ENCODE measurements around the gene SLC16A5. TPM values are rescaled to one million over a fixed set of nuclear protein-coding genes. Genes with fewer than 3 reads are reported as not detected.

Gene SLC16A5
- total RNA-seq, 2 experiments from 2014 or later, result not detected

- Histone ChIP-seq H4K20me1 (ENCODE audit: insufficient read depth, low read length) (no peaks in the 10 kb centered on the region), H3K27ac (ENCODE audit: low read depth, low read length, poor library complexity, severe bottlenecking) (no peak overlapping the region), H2AFZ (ENCODE audit: low read length) (no peak overlapping the region), H3K4me3 (ENCODE audit: low read depth, low read length, poor library complexity, severe bottlenecking) (no peak overlapping the region), H3K9me3 (ENCODE audit: low read length) (no peaks in the 10 kb centered on the region), H3K4me1 (ENCODE audit: insufficient read depth, low read length, poor library complexity, severe bottlenecking) (peaks cover 7% of the 10 kb centered on the region), H3K9me2 (ENCODE audit: insufficient read depth, low read length) (no peaks in the 10 kb centered on the region), H3K79me2 (ENCODE audit: insufficient read depth, low read depth, low read length) (no peaks in the 10 kb centered on the region), H3K36me3 (ENCODE audit: insufficient read depth, low read length) (no peaks in the 10 kb centered on the region), H3K4me2 (ENCODE audit: low read length) (no peak overlapping the region)
- TF ChIP-seq CTCF (conservative IDR thresholded peaks at IDR 0.05; ENCODE audit: low read length) (no peak), EZH2phosphoT487 (IDR thresholded peaks at IDR 0.05; ENCODE audit: borderline replicate concordance, low read depth, low read length) (no peak)
- intact Hi-C loops (cut with micrococcal nuclease; ENCODE audit: unreplicated experiment), result no loop called here
- DNase-seq (ENCODE audit: low spot score), result no peak
- POLR2A ChIA-PET, result no interaction called here
- no TSS peak for BruUV-seq (replicated peaks)
- CTCF ChIA-PET (ENCODE audit: unreplicated experiment), result interaction anchor here (0.6 kb wide), 1 partner anchor 330 kb away, joined by 3 read pairs; no protein-coding TSS in a partner anchor
These were observed 7.2 kb downstream of the SLC16A5 start for GRCh38 chr17:75094871-75095399.

- no peak overlapping the region for H3K4me3 ChIP-seq (ENCODE audit: low read depth, low read length, poor library complexity, severe bottlenecking)
- ChIA-PET POLR2A (interaction anchor here (0.6 to 1.2 kb wide), 3 partner anchors 47 to 85 kb away, joined by 3 to 5 read pairs (median 4); no protein-coding TSS in a partner anchor), CTCF (ENCODE audit: unreplicated experiment) (no interaction called here)
- H2AFZ ChIP-seq (ENCODE audit: low read length), result no peak overlapping the region
- H3K9me2 ChIP-seq (ENCODE audit: insufficient read depth, low read length), result no peaks in the 10 kb centered on the region
- H3K27ac ChIP-seq (ENCODE audit: low read depth, low read length, poor library complexity, severe bottlenecking), result no peak overlapping the region
- no peaks in the 10 kb centered on the region for H3K79me2 ChIP-seq (ENCODE audit: insufficient read depth, low read depth, low read length)
- no peak overlapping the region for H3K4me2 ChIP-seq (ENCODE audit: low read length)
- DNase-seq (ENCODE audit: low spot score), result no peak
- H4K20me1 ChIP-seq (ENCODE audit: insufficient read depth, low read length), result no peaks in the 10 kb centered on the region
- BruUV-seq (replicated peaks), result no TSS peak
- no peaks in the 10 kb centered on the region for H3K9me3 ChIP-seq (ENCODE audit: low read length)
- H3K36me3 ChIP-seq (ENCODE audit: insufficient read depth, low read length), result no peaks in the 10 kb centered on the region
- H3K4me1 ChIP-seq (ENCODE audit: insufficient read depth, low read length, poor library complexity, severe bottlenecking), result peaks cover 5% of the 10 kb centered on the region
- TF ChIP-seq EZH2phosphoT487 (IDR thresholded peaks at IDR 0.05; ENCODE audit: borderline replicate concordance, low read depth, low read length) (no peak), CTCF (conservative IDR thresholded peaks at IDR 0.05; ENCODE audit: low read length) (no peak)
- intact Hi-C loops (cut with micrococcal nuclease; ENCODE audit: unreplicated experiment), result no loop called here
These were observed 8.4 kb downstream of the SLC16A5 start for GRCh38 chr17:75096082-75096625.

- CTCF ChIA-PET (ENCODE audit: unreplicated experiment), result no interaction called here
These were observed 10.1 kb downstream of the SLC16A5 start for GRCh38 chr17:75097865-75098264.

More at GRCh38 chr17:75097865-75098264, 10.1 kb downstream of the SLC16A5 start:
- no peaks in the 10 kb centered on the region for H3K9me3 ChIP-seq (ENCODE audit: low read length)
- H4K20me1 ChIP-seq (ENCODE audit: insufficient read depth, low read length), result no peaks in the 10 kb centered on the region
- H3K4me3 ChIP-seq (ENCODE audit: low read depth, low read length, poor library complexity, severe bottlenecking), result no peak overlapping the region
- TF ChIP-seq CTCF (conservative IDR thresholded peaks at IDR 0.05; ENCODE audit: low read length), result no peak
- no peaks in the 10 kb centered on the region for H3K36me3 ChIP-seq (ENCODE audit: insufficient read depth, low read length)
- POLR2A ChIA-PET, result interaction anchor here (0.5 kb wide), 1 partner anchor 101 kb away, joined by 3 read pairs; no protein-coding TSS in a partner anchor
- H3K79me2 ChIP-seq (ENCODE audit: insufficient read depth, low read depth, low read length), result no peaks in the 10 kb centered on the region
- H3K27ac ChIP-seq (ENCODE audit: low read depth, low read length, poor library complexity, severe bottlenecking), result no peak overlapping the region
- DNase-seq (ENCODE audit: low spot score), result no peak
- no TSS peak for BruUV-seq (replicated peaks)
- H3K9me2 ChIP-seq (ENCODE audit: insufficient read depth, low read length), result no peaks in the 10 kb centered on the region
- H2AFZ ChIP-seq (ENCODE audit: low read length), result no peak overlapping the region
- intact Hi-C loops (cut with micrococcal nuclease; ENCODE audit: unreplicated experiment), result no loop called here
- no peak overlapping the region for H3K4me2 ChIP-seq (ENCODE audit: low read length)
- H3K4me1 ChIP-seq (ENCODE audit: insufficient read depth, low read length, poor library complexity, severe bottlenecking), result peaks cover 17% of the 10 kb centered on the region

All from OCI-LY7 (cell line).